Fibroblast of peridontal ligament (primary cell): ENCODE measurements around the gene ARPP21.

Experiments
- DNase-seq: peaks from one replicate; pipeline ENCODE4 v3.0.0-alpha.2; 2010; ENCODE audit errors: extremely low read depth

The ARPP21 gene

GRCh38 chr3:35737527-35737926 lies 98.2 kb downstream of the ARPP21 start:
- no peak for DNase-seq

- no peak for DNase-seq
Measured at GRCh38 chr3:35737934-35738706, 98.8 kb downstream of the ARPP21 start.

- DNase-seq: no peak
Measured at GRCh38 chr3:35739181-35739809, 100.0 kb downstream of the ARPP21 start.

GRCh38 chr3:35739964-35740527 lies 100.7 kb downstream of the ARPP21 start:
- no peak for DNase-seq

GRCh38 chr3:35743218-35743617 lies 103.9 kb downstream of the ARPP21 start:
- DNase-seq: no peak

GRCh38 chr3:35744419-35744818 lies 105.1 kb downstream of the ARPP21 start:
- DNase-seq: no peak

GRCh38 chr3:35745351-35745750 lies 106.0 kb downstream of the ARPP21 start:
- DNase-seq: no peak

GRCh38 chr3:35745802-35746484 lies 106.6 kb downstream of the ARPP21 start:
- no peak for DNase-seq

GRCh38 chr3:35746492-35746891 lies 107.2 kb downstream of the ARPP21 start:
- no peak for DNase-seq

GRCh38 chr3:35748144-35748543 lies 108.8 kb downstream of the ARPP21 start:
- no peak for DNase-seq

GRCh38 chr3:35751207-35751606 lies 111.9 kb downstream of the ARPP21 start:
- DNase-seq: no peak

- no peak for DNase-seq
Measured at GRCh38 chr3:35757991-35758757, 118.8 kb downstream of the ARPP21 start.

GRCh38 chr3:35760146-35760545 lies 120.8 kb downstream of the ARPP21 start:
- DNase-seq: no peak

GRCh38 chr3:35761311-35761710 lies 122.0 kb downstream of the ARPP21 start:
- no peak for DNase-seq

GRCh38 chr3:35772381-35773015 lies 133.2 kb downstream of the ARPP21 start:
- DNase-seq: no peak

- no peak for DNase-seq
Measured at GRCh38 chr3:35773417-35773816, 134.1 kb downstream of the ARPP21 start.

- DNase-seq: no peak
Measured at GRCh38 chr3:35776346-35776745, 137.0 kb downstream of the ARPP21 start.

- DNase-seq: no peak
Measured at GRCh38 chr3:35777065-35777464, 137.7 kb downstream of the ARPP21 start.

- no peak for DNase-seq
Measured at GRCh38 chr3:35777563-35778554, 138.5 kb downstream of the ARPP21 start.

GRCh38 chr3:35779611-35780010 lies 140.3 kb downstream of the ARPP21 start:
- DNase-seq: no peak
